OCI-LY1 (cell line): ENCODE measurements around the gene MAP3K8.

Experiments used
- H2AFZ ChIP-seq: fragments of 200-600 bp; sonication (generic), shearing (Covaris generic); 2 replicates; pipeline ENCODE4 v1.6.0; 2014; ENCODE audit warnings: antibody characterized with exemption, mild to moderate bottlenecking, low read length
- H3F3A ChIP-seq: fragments of 200-600 bp; sonication (generic), shearing (Covaris generic); 2 replicates; pipeline ENCODE4 v1.6.0; 2014; ENCODE audit warnings: mild to moderate bottlenecking, antibody characterized with exemption, low read length, moderate library complexity; ENCODE audit not compliant: insufficient read depth
- H3K27ac ChIP-seq: fragments of 200-600 bp; sonication (generic); 2 replicates; pipeline ENCODE4 v1.5.1; 2014; ENCODE audit warnings: low read length, mixed run types, mild to moderate bottlenecking, low read depth; ENCODE audit not compliant: poor library complexity, severe bottlenecking
- H3K27me3 ChIP-seq: fragments of 200-600 bp; sonication (generic); 2 replicates; pipeline ENCODE4 v1.6.0; 2014; ENCODE audit warnings: antibody characterized with exemption, mild to moderate bottlenecking, low read length, moderate library complexity; ENCODE audit not compliant: insufficient read depth
- H3K36me3 ChIP-seq: fragments of 200-600 bp; sonication (generic); 2 replicates; pipeline ENCODE4 v1.6.1; 2014; ENCODE audit warnings: mild to moderate bottlenecking, antibody characterized with exemption, low read length, moderate library complexity, mixed read lengths; ENCODE audit not compliant: insufficient read depth
- H3K4me1 ChIP-seq: fragments of 200-600 bp; sonication (generic); 2 replicates; pipeline ENCODE4 v1.5.1; 2014; ENCODE audit warnings: mild to moderate bottlenecking, low read length, moderate library complexity; ENCODE audit not compliant: insufficient read depth, severe bottlenecking
- H3K4me2 ChIP-seq: fragments of 200-600 bp; sonication (generic), shearing (Covaris generic); 2 replicates; pipeline ENCODE4 v1.6.1; 2014; ENCODE audit warnings: low read length
- H3K4me3 ChIP-seq: fragments of 200-600 bp; sonication (generic); 2 replicates; pipeline ENCODE4 v1.5.1; 2014; ENCODE audit warnings: low read length, low read depth, mild to moderate bottlenecking, mixed read lengths; ENCODE audit not compliant: poor library complexity, severe bottlenecking
- H3K79me2 ChIP-seq: fragments of 200-600 bp; shearing (Covaris generic); 2 replicates; pipeline ENCODE4 v1.6.1; 2016; ENCODE audit warnings: mixed run types, low read length, mixed read lengths; ENCODE audit not compliant: insufficient read depth
- H3K9ac ChIP-seq: fragments of 200-600 bp; sonication (generic), shearing (Covaris generic); 2 replicates; pipeline ENCODE4 v1.6.1; 2014; ENCODE audit warnings: mild to moderate bottlenecking, low read length, mixed read lengths
- H3K9me2 ChIP-seq: fragments of 200-600 bp; sonication (generic), shearing (Covaris generic); 2 replicates; pipeline ENCODE4 v1.6.1; 2014; ENCODE audit warnings: low read depth, mild to moderate bottlenecking, low read length, mixed read lengths
- H3K9me3 ChIP-seq: fragments of 200-600 bp; shearing (Covaris generic); 2 replicates; pipeline ENCODE4 v1.6.1; 2014; ENCODE audit warnings: low read length, mixed read lengths
- H4K20me1 ChIP-seq: fragments of 200-600 bp; sonication (generic), shearing (Covaris generic); 2 replicates; pipeline ENCODE4 v1.6.0; 2016; ENCODE audit warnings: mild to moderate bottlenecking, low read length; ENCODE audit not compliant: insufficient read depth
- EZH2 ChIP-seq: fragments of 200-600 bp; sonication (generic), shearing (Covaris generic); IDR thresholded peaks from 2 replicates; pipeline ENCODE4 v1.8.0; 2017; ENCODE audit warnings: borderline replicate concordance, mixed run types, mild to moderate bottlenecking, antibody characterized with exemption, low read length, moderate library complexity, mixed read lengths
- TF ChIP-seq, protein P1 (sequence below): fragments of 200-600 bp; sonication (generic), shearing (Covaris generic); IDR thresholded peaks from 2 replicates; pipeline ENCODE4 v1.5.1; 2017; ENCODE audit warnings: mild to moderate bottlenecking, antibody characterized with exemption, low read length, moderate library complexity, mixed read lengths

Gene MAP3K8

GRCh38 chr10:30464675-30465074 is 30.7 kb downstream of the MAP3K8 start:
- TF ChIP-seq EZH2: no peak
- TF ChIP-seq, protein P1, sequence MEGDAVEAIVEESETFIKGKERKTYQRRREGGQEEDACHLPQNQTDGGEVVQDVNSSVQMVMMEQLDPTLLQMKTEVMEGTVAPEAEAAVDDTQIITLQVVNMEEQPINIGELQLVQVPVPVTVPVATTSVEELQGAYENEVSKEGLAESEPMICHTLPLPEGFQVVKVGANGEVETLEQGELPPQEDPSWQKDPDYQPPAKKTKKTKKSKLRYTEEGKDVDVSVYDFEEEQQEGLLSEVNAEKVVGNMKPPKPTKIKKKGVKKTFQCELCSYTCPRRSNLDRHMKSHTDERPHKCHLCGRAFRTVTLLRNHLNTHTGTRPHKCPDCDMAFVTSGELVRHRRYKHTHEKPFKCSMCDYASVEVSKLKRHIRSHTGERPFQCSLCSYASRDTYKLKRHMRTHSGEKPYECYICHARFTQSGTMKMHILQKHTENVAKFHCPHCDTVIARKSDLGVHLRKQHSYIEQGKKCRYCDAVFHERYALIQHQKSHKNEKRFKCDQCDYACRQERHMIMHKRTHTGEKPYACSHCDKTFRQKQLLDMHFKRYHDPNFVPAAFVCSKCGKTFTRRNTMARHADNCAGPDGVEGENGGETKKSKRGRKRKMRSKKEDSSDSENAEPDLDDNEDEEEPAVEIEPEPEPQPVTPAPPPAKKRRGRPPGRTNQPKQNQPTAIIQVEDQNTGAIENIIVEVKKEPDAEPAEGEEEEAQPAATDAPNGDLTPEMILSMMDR: no peak
- Histone ChIP-seq H3F3A (no peaks in the 10 kb centered on the region), H3K27me3 (no peaks in the 10 kb centered on the region), H2AFZ (no peak overlapping the region), H3K36me3 (peaks cover 26% of the 10 kb centered on the region; the same call in 1 of the 2 replicates), H3K79me2 (no peaks in the 10 kb centered on the region), H3K9me2 (no peaks in the 10 kb centered on the region), H4K20me1 (no peaks in the 10 kb centered on the region), H3K4me1 (peaks cover 7% of the 10 kb centered on the region), H3K4me3 (no peak overlapping the region), H3K9me3 (no peaks in the 10 kb centered on the region), H3K27ac (no peak overlapping the region), H3K9ac (no peak overlapping the region), H3K4me2 (no peak overlapping the region)

GRCh38 chr10:30466445-30466844 is 32.5 kb downstream of the MAP3K8 start:
- H3K27me3 ChIP-seq: no peaks in the 10 kb centered on the region
- no peaks in the 10 kb centered on the region for H3F3A ChIP-seq
- H3K36me3 ChIP-seq: peaks cover 11% of the 10 kb centered on the region; the same call in 1 of the 2 replicates
- H3K4me3 ChIP-seq: no peak overlapping the region
- H2AFZ ChIP-seq: no peak overlapping the region
- peaks cover 7% of the 10 kb centered on the region for H3K4me1 ChIP-seq
- H3K4me2 ChIP-seq: no peak overlapping the region
- no peaks in the 10 kb centered on the region for H4K20me1 ChIP-seq
- no peaks in the 10 kb centered on the region for H3K9me3 ChIP-seq
- no peaks in the 10 kb centered on the region for H3K79me2 ChIP-seq
- H3K27ac ChIP-seq: no peak overlapping the region
- no peak overlapping the region for H3K9ac ChIP-seq
- H3K9me2 ChIP-seq: no peaks in the 10 kb centered on the region
- TF ChIP-seq, protein P1: no peak
- TF ChIP-seq EZH2: no peak

- no peak overlapping the region for H3K4me2 ChIP-seq
- H3K4me3 ChIP-seq: no peak overlapping the region
- no peaks in the 10 kb centered on the region for H4K20me1 ChIP-seq
Observed at GRCh38 chr10:30467651-30468338, 33.8 kb downstream of the MAP3K8 start.

More at GRCh38 chr10:30467651-30468338, 33.8 kb downstream of the MAP3K8 start:
- Histone ChIP-seq H2AFZ (no peak overlapping the region), H3K27ac (no peak overlapping the region), H3K9ac (no peak overlapping the region), H3K79me2 (no peaks in the 10 kb centered on the region), H3F3A (no peaks in the 10 kb centered on the region), H3K27me3 (no peaks in the 10 kb centered on the region), H3K36me3 (no peaks in the 10 kb centered on the region), H3K9me3 (no peaks in the 10 kb centered on the region), H3K9me2 (no peaks in the 10 kb centered on the region), H3K4me1 (peaks cover 7% of the 10 kb centered on the region)
- TF ChIP-seq, protein P1: no peak
- TF ChIP-seq EZH2: no peak
